GM19043 (cell line): ENCODE results near the gene PTPRG.

ENCODE experiments used
- ATAC-seq: cut with Tn5 transposase; IDR thresholded peaks from one replicate; pipeline ENCODE4 v1.9.1; 2021; ENCODE audit warnings: low read depth; ENCODE audit not compliant: unreplicated experiment

The PTPRG gene

GRCh38 chr3:62325896-62326295, 764.5 kb downstream of the PTPRG start:
- ATAC-seq: no peak

DNA sequence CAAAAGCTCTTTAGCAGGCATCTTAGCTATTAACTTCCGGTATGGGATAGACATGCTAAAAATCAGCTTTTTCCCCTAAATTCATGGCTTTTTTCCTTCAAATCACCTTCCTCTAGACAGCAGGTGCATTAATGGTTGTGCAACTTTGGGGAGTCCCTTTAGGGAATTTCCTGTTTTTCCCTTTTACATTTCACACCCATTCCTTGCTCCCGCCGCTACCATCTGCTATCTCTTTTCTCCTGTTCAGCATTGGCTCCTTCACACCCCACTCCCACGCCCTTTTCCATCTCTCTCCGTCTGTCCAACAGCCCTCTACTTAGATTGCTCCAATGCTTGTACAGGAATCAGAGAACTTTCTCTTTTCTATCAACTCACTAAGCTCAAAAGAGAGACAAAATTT, 768.6 kb downstream of the PTPRG start:
- ATAC-seq: no peak

GRCh38 chr3:62332017-62332416, 770.6 kb downstream of the PTPRG start:
- no peak for ATAC-seq

GRCh38 chr3:62332835-62333244, 771.5 kb downstream of the PTPRG start:
- ATAC-seq: no peak

DNA sequence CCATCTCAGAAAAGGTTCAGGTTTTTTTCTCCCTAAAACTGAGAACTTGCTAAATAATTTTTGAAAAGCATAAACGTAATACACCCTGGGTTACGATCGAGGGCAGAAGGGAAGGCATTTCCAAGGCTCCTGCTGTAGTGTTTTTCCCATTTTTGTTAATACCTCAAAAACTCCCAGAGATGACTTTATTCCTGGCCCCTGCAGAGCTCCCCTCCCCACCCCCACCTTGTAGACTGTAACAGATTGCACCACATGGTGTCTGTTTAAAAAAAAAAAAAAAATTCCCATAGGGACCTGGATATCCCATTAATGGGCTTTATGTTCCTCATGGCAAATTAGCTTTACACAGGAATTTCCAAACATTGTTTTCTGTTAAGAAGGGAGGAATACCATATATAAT, 773.8 kb downstream of the PTPRG start:
- no peak for ATAC-seq

DNA sequence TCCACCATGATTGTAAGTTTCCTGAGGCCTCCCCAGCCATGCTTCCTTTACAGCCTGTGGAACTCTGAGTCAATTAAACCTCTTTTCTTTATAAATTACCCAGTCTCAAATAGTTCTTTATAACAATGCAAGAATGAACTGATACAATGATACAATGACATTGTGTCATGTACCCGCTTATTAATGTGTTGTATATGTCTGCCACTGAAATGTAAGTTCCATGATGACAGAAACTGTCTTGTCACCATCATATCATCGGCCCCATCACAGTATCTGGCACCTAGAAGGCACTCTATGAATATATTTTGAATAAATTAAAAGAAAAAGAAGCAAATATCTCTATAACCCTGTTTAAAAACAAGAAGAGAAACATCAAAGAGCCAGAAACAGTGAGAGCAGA, 782.4 kb downstream of the PTPRG start:
- no peak for ATAC-seq
